Activated T-helper 2 cell treated with anti-CD3 and anti-CD28 coated beads, Interferon-gamma antibody, Interleukin-2, Interleukin-4, amounts not matched to agents 10 μg/mL and 5 μg/mL and 100 μg/mL, durations not matched to agents 14 hours and 24 hours and 36 hours (primary cell): Measurements from ENCODE around the gene TBC1D8. TPM values are rescaled to one million over a fixed set of nuclear protein-coding genes. Genes with fewer than 3 reads are reported as not detected.

ENCODE experiments used
- DNase-seq: peaks from one replicate; pipeline ENCODE4 v3.0.0; 2021; ENCODE audit warnings: low spot score
- H3K27ac Mint-ChIP-seq: one replicate; pipeline ENCODE4 v1.8.0; 2021; ENCODE audit warnings: mixed read lengths
- H3K27me3 Mint-ChIP-seq: one replicate; pipeline ENCODE4 v1.8.0; 2021; ENCODE audit warnings: low read depth, mixed read lengths
- H3K36me3 Mint-ChIP-seq: one replicate; pipeline ENCODE4 v1.8.0; 2021; ENCODE audit warnings: low read depth, mixed read lengths
- H3K4me1 Mint-ChIP-seq: one replicate; pipeline ENCODE4 v1.8.0; 2021; ENCODE audit warnings: low read depth, mixed read lengths
- H3K4me3 Mint-ChIP-seq: one replicate; pipeline ENCODE4 v1.8.0; 2021; ENCODE audit warnings: low read depth, mild to moderate bottlenecking, moderate library complexity, mixed read lengths
- H3K9me3 Mint-ChIP-seq: one replicate; pipeline ENCODE4 v1.8.0; 2021; ENCODE audit warnings: mixed read lengths
- intact Hi-C: fragments of 100-400 bp; cut with micrococcal nuclease; formaldehyde crosslinking; loops from one replicate; pipeline ENCODE4 v1.15.1; 2023
- total RNA-seq: library from RNA; stranded (reverse); gene quantifications from 2 replicates; pipeline ENCODE4 v1.2.3, GENCODE V29; 2022

TBC1D8 gene
- total RNA-seq, 1 donor from 2014 or later: 1.3 TPM

GRCh38 chr2:100972452-100972851 is 178.7 kb downstream of the TBC1D8 start:
- no peaks in the 10 kb centered on the region for H3K4me1 Mint-ChIP-seq
- intact Hi-C loops: no loop called here
- H3K9me3 Mint-ChIP-seq: no peaks in the 10 kb centered on the region
- H3K27ac Mint-ChIP-seq: no peak overlapping the region
- no peaks in the 10 kb centered on the region for H3K36me3 Mint-ChIP-seq
- DNase-seq: no peak
- no peaks in the 10 kb centered on the region for H3K27me3 Mint-ChIP-seq
- no peak overlapping the region for H3K4me3 Mint-ChIP-seq

DNA sequence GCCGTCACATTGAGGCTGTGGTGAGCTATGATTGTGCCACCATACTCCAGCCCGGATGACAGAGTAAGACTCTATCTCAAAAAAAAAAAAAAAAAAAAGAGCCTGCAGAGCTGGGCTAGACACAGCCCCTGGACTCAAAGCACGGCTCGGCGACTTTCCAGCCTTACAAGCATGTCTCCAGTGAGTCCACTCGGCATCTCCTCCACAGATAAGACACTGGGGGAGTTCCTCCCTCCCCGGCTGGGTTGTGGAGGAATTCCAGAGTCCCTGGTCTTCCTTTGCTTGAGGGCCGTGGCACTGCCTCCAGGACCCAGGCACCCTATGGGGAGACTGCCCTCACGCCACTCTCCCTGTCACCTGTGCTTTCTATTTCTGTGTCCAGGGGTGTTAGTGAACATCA is 180.0 kb downstream of the TBC1D8 start:
- Mint-ChIP-seq H3K9me3 (no peaks in the 10 kb centered on the region), H3K36me3 (no peaks in the 10 kb centered on the region), H3K4me3 (no peak overlapping the region), H3K4me1 (no peaks in the 10 kb centered on the region), H3K27ac (no peak overlapping the region), H3K27me3 (no peaks in the 10 kb centered on the region)
- intact Hi-C loops: no loop called here
- no peak for DNase-seq

DNA sequence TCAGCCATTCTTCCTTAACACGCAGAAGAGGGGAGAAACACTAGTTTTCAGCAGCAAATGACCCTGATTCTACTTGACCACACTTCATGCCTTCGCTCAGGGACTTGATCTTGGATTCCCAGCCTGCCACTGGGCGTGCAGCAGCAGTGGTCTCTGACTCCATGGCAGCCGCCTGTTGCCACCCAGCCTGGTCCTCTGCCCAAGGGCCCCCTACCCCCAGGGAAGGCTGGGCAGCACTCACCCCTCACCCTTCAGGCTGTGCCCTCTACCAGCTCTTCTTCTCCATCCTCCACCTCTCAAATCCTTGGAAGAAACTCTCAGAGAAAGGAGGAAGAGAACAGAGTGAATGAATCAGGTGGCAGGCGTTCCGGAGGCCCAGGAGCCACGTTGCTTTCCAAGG is 181.2 kb downstream of the TBC1D8 start:
- no peak overlapping the region for H3K4me3 Mint-ChIP-seq
- H3K27me3 Mint-ChIP-seq: no peaks in the 10 kb centered on the region
- intact Hi-C loops: no loop called here
- DNase-seq: no peak
- no peaks in the 10 kb centered on the region for H3K4me1 Mint-ChIP-seq
- H3K36me3 Mint-ChIP-seq: no peaks in the 10 kb centered on the region
- H3K27ac Mint-ChIP-seq: no peak overlapping the region
- H3K9me3 Mint-ChIP-seq: no peaks in the 10 kb centered on the region

DNA sequence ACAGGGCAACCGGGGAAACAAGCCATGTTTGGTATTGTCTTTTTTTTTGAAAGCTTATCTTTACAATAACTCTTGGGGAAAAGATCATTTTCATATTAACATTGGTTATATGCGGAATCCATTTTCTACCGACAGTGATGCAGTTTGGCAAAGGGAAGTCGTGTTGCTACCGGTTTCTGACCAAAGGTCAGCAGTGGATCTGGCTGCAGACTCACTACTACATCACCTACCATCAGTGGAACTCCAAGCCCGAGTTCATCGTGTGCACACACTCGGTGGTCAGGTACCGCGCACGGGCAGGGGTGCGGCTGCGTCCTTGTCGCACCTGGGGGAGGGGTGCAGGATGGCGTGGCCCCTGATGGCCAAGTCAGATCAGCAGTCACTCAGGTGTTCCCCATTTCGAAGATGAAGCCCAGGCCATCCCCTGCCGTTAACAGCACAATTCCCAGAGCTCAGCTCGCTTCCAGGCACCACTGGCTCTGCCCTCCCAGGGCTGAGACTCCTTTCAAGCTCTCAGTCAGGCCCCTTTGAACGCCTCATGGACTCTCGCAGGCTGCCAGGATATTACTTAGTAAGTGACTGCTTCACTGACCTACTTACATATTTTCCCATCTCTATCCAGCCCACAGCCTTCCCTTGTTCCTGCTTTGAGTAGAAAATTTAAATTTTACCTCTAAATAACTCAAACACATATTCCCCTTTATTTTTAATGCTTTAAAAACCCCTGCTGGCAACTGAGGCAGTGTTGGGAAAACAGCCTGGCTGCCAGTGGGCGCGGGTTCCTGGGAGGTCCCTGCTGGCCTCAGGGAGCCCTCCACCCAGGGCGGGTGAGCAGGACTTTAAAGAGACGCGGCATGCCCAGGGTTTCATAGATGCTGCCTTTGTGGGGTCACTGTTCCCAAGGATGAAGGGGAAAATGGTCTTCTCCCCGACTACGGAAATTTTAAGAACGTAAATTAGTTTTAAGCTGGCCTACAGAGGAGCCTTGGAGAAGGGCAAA is 182.7 kb downstream of the TBC1D8 start:
- Mint-ChIP-seq H3K4me1 (no peaks in the 10 kb centered on the region), H3K27me3 (no peaks in the 10 kb centered on the region), H3K27ac (no peak overlapping the region), H3K36me3 (no peaks in the 10 kb centered on the region), H3K9me3 (no peaks in the 10 kb centered on the region), H3K4me3 (no peak overlapping the region)
- intact Hi-C loops: no loop called here
- no peak for DNase-seq

GRCh38 chr2:100967716-100968115 is 183.5 kb downstream of the TBC1D8 start:
- Mint-ChIP-seq H3K4me3 (no peak overlapping the region), H3K27me3 (no peaks in the 10 kb centered on the region), H3K36me3 (no peaks in the 10 kb centered on the region), H3K27ac (no peak overlapping the region), H3K4me1 (no peaks in the 10 kb centered on the region), H3K9me3 (no peaks in the 10 kb centered on the region)
- DNase-seq: no peak
- intact Hi-C loops: no loop called here

GRCh38 chr2:100965596-100965995 is 185.6 kb downstream of the TBC1D8 start:
- Mint-ChIP-seq H3K27me3 (no peaks in the 10 kb centered on the region), H3K36me3 (no peaks in the 10 kb centered on the region), H3K4me3 (no peak overlapping the region), H3K9me3 (no peaks in the 10 kb centered on the region), H3K27ac (no peak overlapping the region), H3K4me1 (no peaks in the 10 kb centered on the region)
- no peak for DNase-seq
- intact Hi-C loops: no loop called here

- intact Hi-C loops: no loop called here
- Mint-ChIP-seq H3K27me3 (no peaks in the 10 kb centered on the region), H3K9me3 (no peaks in the 10 kb centered on the region), H3K4me1 (no peaks in the 10 kb centered on the region), H3K36me3 (no peaks in the 10 kb centered on the region), H3K4me3 (no peak overlapping the region), H3K27ac (no peak overlapping the region)
- no peak for DNase-seq
These were observed 186.5 kb downstream of the TBC1D8 start for GRCh38 chr2:100964681-100965169.

DNA sequence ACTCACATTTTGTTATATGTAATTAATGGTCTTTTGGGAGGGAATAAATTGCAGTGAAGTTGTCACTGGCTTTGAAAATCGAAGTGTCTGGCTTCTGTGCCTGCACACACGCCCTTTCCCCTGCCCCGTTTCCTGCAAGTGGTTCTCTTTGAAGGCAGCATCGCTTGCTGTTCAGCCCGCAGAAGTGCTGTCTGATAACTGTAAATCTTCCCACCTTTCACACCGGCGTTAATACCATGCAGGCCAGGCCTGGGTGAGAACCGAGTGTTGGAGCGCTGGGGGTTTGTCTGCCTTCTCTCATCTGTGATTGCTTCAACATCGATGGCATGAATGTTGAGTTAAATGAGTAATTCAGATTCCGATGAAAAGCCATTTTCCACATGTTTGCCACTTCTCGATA is 187.0 kb downstream of the TBC1D8 start:
- no peak overlapping the region for H3K4me3 Mint-ChIP-seq
- no peaks in the 10 kb centered on the region for H3K27me3 Mint-ChIP-seq
- intact Hi-C loops: no loop called here
- no peak for DNase-seq
- H3K36me3 Mint-ChIP-seq: no peaks in the 10 kb centered on the region
- no peaks in the 10 kb centered on the region for H3K9me3 Mint-ChIP-seq
- no peaks in the 10 kb centered on the region for H3K4me1 Mint-ChIP-seq
- H3K27ac Mint-ChIP-seq: no peak overlapping the region

DNA sequence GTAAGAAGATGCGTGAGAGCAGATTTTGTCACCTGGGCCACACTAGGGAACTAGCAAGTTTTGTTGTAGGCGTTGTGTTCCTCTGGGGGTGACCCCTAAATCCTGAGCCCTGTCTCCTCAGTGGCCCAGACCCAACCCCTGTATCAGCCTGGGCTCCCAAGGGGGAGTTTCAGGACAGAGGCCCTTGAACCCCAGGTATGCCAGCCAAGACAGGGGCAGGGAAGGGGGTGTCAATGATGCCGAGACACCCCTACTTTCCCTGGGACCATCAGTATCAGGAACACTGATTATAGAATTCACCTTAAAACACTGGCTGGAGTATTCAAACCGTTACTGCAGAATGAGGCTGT is 188.2 kb downstream of the TBC1D8 start:
- no peaks in the 10 kb centered on the region for H3K36me3 Mint-ChIP-seq
- no peak for DNase-seq
- H3K4me1 Mint-ChIP-seq: no peaks in the 10 kb centered on the region
- H3K4me3 Mint-ChIP-seq: no peak overlapping the region
- no peak overlapping the region for H3K27ac Mint-ChIP-seq
- no peaks in the 10 kb centered on the region for H3K27me3 Mint-ChIP-seq
- H3K9me3 Mint-ChIP-seq: no peaks in the 10 kb centered on the region
- intact Hi-C loops: no loop called here

DNA sequence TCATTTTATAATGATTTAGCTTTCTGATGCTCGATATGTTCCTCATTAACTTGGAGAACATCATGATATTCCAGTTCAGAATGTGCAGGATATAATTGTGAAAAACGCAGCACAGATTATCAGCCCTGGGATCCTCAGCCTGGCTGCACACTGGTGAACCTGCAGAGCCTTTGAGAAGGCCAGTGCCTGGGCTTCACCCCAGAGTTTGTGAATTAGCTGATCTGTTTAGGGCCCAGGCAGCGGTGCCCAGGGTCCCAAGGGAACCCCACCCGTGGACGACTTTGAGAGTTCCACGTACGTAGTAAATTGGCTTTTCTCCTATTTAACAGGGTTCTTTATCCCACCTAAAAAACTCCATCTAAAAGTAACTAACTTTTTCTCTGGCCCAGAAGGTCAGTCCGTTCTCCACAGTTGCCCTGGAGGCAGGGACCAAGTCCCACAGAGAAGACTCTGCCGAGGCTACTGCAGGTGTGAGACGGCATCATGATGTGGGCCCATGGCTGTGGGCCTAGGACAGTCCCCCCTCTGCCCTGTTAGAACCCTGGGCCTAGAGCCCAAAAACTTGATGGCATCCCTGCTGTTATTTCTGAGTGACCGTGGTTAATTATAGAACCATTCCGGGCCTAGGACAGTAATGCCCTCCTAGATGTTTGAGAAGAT is 188.7 kb downstream of the TBC1D8 start:
- Mint-ChIP-seq H3K4me3 (no peak overlapping the region), H3K27me3 (no peaks in the 10 kb centered on the region), H3K36me3 (no peaks in the 10 kb centered on the region)

GRCh38 chr2:100960688-100961087 is 190.5 kb downstream of the TBC1D8 start:
- H3K36me3 Mint-ChIP-seq: no peaks in the 10 kb centered on the region
- H3K27ac Mint-ChIP-seq: no peak overlapping the region
- intact Hi-C loops: no loop called here
- H3K4me3 Mint-ChIP-seq: no peak overlapping the region
- H3K4me1 Mint-ChIP-seq: no peaks in the 10 kb centered on the region
- H3K27me3 Mint-ChIP-seq: no peaks in the 10 kb centered on the region
- H3K9me3 Mint-ChIP-seq: no peaks in the 10 kb centered on the region
- no peak for DNase-seq

More for the DNA sequence above, 188.7 kb downstream of the TBC1D8 start:
- no peaks in the 10 kb centered on the region for H3K9me3 Mint-ChIP-seq
- intact Hi-C loops: no loop called here
- DNase-seq: no peak
- no peak overlapping the region for H3K27ac Mint-ChIP-seq
- no peaks in the 10 kb centered on the region for H3K4me1 Mint-ChIP-seq

GRCh38 chr2:100959225-100959880 is 191.8 kb downstream of the TBC1D8 start:
- DNase-seq: no peak
- intact Hi-C loops: no loop called here
- H3K27ac Mint-ChIP-seq: no peak overlapping the region
- H3K9me3 Mint-ChIP-seq: no peaks in the 10 kb centered on the region
- no peaks in the 10 kb centered on the region for H3K36me3 Mint-ChIP-seq
- no peaks in the 10 kb centered on the region for H3K27me3 Mint-ChIP-seq
- no peak overlapping the region for H3K4me3 Mint-ChIP-seq
- H3K4me1 Mint-ChIP-seq: no peaks in the 10 kb centered on the region
